ENCODE measurements around the gene IPO9.

GRCh38 chr1:201791779-201792173 lies 37.2 kb upstream of the IPO9 start:
- TF ChIP-seq MXI1 (IDR thresholded peaks at IDR 0.05; ENCODE audit: borderline replicate concordance, low read depth, low read length), result 0 out of 2 replicates have a peak, but pooled peaks have one; percentile 37
- TF ChIP-seq, protein P1, sequence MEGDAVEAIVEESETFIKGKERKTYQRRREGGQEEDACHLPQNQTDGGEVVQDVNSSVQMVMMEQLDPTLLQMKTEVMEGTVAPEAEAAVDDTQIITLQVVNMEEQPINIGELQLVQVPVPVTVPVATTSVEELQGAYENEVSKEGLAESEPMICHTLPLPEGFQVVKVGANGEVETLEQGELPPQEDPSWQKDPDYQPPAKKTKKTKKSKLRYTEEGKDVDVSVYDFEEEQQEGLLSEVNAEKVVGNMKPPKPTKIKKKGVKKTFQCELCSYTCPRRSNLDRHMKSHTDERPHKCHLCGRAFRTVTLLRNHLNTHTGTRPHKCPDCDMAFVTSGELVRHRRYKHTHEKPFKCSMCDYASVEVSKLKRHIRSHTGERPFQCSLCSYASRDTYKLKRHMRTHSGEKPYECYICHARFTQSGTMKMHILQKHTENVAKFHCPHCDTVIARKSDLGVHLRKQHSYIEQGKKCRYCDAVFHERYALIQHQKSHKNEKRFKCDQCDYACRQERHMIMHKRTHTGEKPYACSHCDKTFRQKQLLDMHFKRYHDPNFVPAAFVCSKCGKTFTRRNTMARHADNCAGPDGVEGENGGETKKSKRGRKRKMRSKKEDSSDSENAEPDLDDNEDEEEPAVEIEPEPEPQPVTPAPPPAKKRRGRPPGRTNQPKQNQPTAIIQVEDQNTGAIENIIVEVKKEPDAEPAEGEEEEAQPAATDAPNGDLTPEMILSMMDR (conservative IDR thresholded peaks at IDR 0.05; ENCODE audit: low read depth, low read length), result no peak
- peak; percentile 56 for TF ChIP-seq MAZ (IDR thresholded peaks at IDR 0.05; ENCODE audit: borderline replicate concordance, low read depth, low read length)
- no peak for TF ChIP-seq USF2 (IDR thresholded peaks at IDR 0.05; ENCODE audit: low read depth, low read length)
- no peak for TF ChIP-seq POLR2A (IDR thresholded peaks at IDR 0.05; ENCODE audit: low read depth, low read length)
- no peak for TF ChIP-seq BHLHE40 (IDR thresholded peaks at IDR 0.05; ENCODE audit: low read depth, low read length)
